Panc1 (cell line): ENCODE measurements around the gene XIAP. TPM values are rescaled to one million over a fixed set of nuclear protein-coding genes. Genes with fewer than 3 reads are reported as not detected.
"Not testable (repeated sequence)": the region's sequence is repeated elsewhere in the genome, so short reads cannot be mapped to it uniquely, and the experiment has no call there.

ENCODE experiments used
- ATAC-seq: fragments of 200-7000 bp; cut with Tn5 transposase; 2 replicates; pipeline ENCODE4 v1.9.1; 2020; ENCODE audit warnings: mild to moderate bottlenecking, moderate library complexity
- BruUV-seq: library from RNA; stranded (reverse); fragments of 400-500 nt; replicated peaks from 2 replicates; lab custom pipeline; 2021; lab: Mats Ljungman, UMichigan
- CTCF ChIA-PET: fragments of 300-600 bp; sonication (Branson Sonifier 250); formaldehyde crosslinking; loops from one replicate; lab custom pipeline; 2022; ENCODE audit warnings: antibody characterized with exemption; lab: Charles Lee
- POLR2A ChIA-PET: fragments of 300-600 bp; sonication (Branson Sonifier 250); formaldehyde crosslinking; loops from one replicate; lab custom pipeline; 2022; ENCODE audit warnings: antibody characterized with exemption; lab: Charles Lee
- DNase-seq: peaks from one replicate; pipeline ENCODE4 v3.0.0-alpha.2; 2010; ENCODE audit warnings: low read depth, low spot score
- H3K27ac ChIP-seq: 2 replicates; pipeline ENCODE4 v1.5.1; 2011; ENCODE audit warnings: mild to moderate bottlenecking, low read length, inconsistent platforms
- H3K27me3 ChIP-seq: fragments of 200-500 bp; sonication (Bioruptor generic); 2 replicates; pipeline ENCODE4 v1.6.0; 2014; ENCODE audit warnings: low read length, inconsistent platforms; ENCODE audit not compliant: control insufficient read depth, insufficient read depth
- H3K36me3 ChIP-seq: fragments of 200-500 bp; sonication (Bioruptor generic); 2 replicates; pipeline ENCODE4 v1.5.1; 2014; ENCODE audit warnings: inconsistent platforms, mild to moderate bottlenecking, low read length, moderate library complexity; ENCODE audit not compliant: control insufficient read depth, insufficient read depth
- H3K4me1 ChIP-seq: 2 replicates; pipeline ENCODE4 v1.5.1; 2011; ENCODE audit warnings: inconsistent platforms, mild to moderate bottlenecking, low read length, moderate library complexity; ENCODE audit not compliant: control insufficient read depth, insufficient read depth
- H3K4me3 ChIP-seq, 2 experiments: 2 replicates each; pipeline ENCODE4 v1.5.1; 2011 to 2012; ENCODE audit warnings: low read depth in 2 of 2, low read length in 2 of 2, mild to moderate bottlenecking in 2 of 2, inconsistent platforms in 1 of 2, moderate library complexity in 1 of 2
- H3K9me3 ChIP-seq: fragments of 200-500 bp; sonication (Bioruptor generic); 2 replicates; pipeline ENCODE4 v1.5.1; 2014; ENCODE audit warnings: low read depth, mild to moderate bottlenecking, inconsistent platforms, low read length, moderate library complexity; ENCODE audit not compliant: control insufficient read depth, insufficient read depth
- POLR2AphosphoS5 ChIP-seq: IDR thresholded peaks from 2 replicates; pipeline ENCODE4 v1.6.1; 2012; ENCODE audit warnings: mild to moderate bottlenecking, low read depth, low read length, moderate library complexity
- SIN3A ChIP-seq: IDR thresholded peaks from 2 replicates; pipeline ENCODE4 v1.6.1; 2012; ENCODE audit warnings: low read depth, mild to moderate bottlenecking, low read length, moderate library complexity, borderline replicate concordance; ENCODE audit not compliant: insufficient read depth
- TCF7L2 ChIP-seq: IDR thresholded peaks from 2 replicates; pipeline ENCODE4 v1.6.1; 2011; ENCODE audit warnings: mild to moderate bottlenecking, low read depth, low read length, inconsistent platforms
- in situ Hi-C: cut with HindIII; loops from 2 replicates; pipeline ENCODE4 v1.10.0; 2016; ENCODE audit warnings: low sequenced_read_pairs, low pct_unique_long_range_greater_than_20kb
- intact Hi-C: fragments of 100-400 bp; cut with micrococcal nuclease; formaldehyde crosslinking; loops from one replicate; pipeline ENCODE4 v1.10.0; 2022; ENCODE audit not compliant: unreplicated experiment
- total RNA-seq: library from RNA; stranded (reverse); gene quantifications from one replicate; pipeline ENCODE4 v1.2.1, GENCODE V29; 2021; ENCODE audit not compliant: unreplicated experiment
- TF ChIP-seq, protein P1 (sequence below), 2 experiments: IDR thresholded peaks; 2 replicates each; pipeline ENCODE4 v1.6.1; 2011 to 2012; ENCODE audit warnings: low read depth in 2 of 2, control low read depth in 1 of 2, low read length in 1 of 2, mild to moderate bottlenecking in 1 of 2, moderate library complexity in 1 of 2; ENCODE audit not compliant: insufficient read depth in 1 of 2
- TF ChIP-seq, protein P2 (sequence below): fragments of 450-650 bp; IDR thresholded peaks from 2 replicates; pipeline ENCODE4 v1.5.1; 2017; ENCODE audit warnings: mild to moderate bottlenecking

The XIAP gene
- total RNA-seq, 1 experiment from 2014 or later = 73.7 TPM

DNA sequence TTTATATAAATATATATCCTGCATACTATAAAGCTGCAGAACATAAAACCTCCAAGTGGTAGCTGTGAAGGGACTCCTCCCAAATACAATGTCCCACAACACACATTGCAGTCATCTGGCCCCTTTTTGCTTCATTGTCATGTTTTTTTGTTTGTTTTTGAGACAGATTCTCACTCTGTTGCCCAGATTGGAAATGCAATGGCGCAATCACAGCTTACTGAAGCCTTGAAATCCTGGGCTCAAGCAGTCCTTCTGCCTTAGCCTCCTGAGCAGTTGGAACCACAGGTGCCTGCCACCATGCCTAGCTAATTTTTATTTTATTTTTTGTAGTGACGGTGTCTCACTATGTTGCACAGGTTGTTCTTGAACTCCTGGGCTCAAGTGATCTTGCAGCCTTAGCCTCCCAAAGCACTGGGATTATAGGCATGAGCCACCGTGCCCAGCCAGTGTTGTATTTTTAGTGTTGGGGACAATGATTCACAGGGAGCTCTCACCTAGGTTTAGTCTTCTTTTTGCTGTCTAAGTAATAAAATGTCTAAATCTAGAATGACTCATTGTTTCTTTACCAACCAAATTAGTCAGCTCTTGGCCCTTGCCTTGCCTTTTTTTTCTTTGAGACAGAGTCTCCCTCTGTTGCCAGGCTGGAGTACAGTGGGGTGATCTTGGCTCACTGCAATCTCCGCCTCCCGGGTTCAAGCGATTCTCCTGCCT is 24.0 kb upstream of the XIAP start:
- intact Hi-C loops = no loop called here
- in situ Hi-C loops = no loop called here
- DNase-seq (no peak), ATAC-seq (peak; percentile 84)
- no peaks in the 10 kb centered on the region for H3K36me3 ChIP-seq
- H3K4me3 ChIP-seq = no peak overlapping the region
- BruUV-seq = no TSS peak
- peaks cover 9% of the 10 kb centered on the region; the same call in 1 of the 2 replicates for H3K4me1 ChIP-seq
- ChIA-PET POLR2A (no interaction called here), CTCF (interaction anchor here (1.0 kb wide), 2 partner anchors 55 to 141 kb away, joined by 3 read pairs; no protein-coding TSS in a partner anchor)
- no peaks in the 10 kb centered on the region for H3K27me3 ChIP-seq
- no peaks in the 10 kb centered on the region for H3K9me3 ChIP-seq
- TF ChIP-seq, protein P1, sequence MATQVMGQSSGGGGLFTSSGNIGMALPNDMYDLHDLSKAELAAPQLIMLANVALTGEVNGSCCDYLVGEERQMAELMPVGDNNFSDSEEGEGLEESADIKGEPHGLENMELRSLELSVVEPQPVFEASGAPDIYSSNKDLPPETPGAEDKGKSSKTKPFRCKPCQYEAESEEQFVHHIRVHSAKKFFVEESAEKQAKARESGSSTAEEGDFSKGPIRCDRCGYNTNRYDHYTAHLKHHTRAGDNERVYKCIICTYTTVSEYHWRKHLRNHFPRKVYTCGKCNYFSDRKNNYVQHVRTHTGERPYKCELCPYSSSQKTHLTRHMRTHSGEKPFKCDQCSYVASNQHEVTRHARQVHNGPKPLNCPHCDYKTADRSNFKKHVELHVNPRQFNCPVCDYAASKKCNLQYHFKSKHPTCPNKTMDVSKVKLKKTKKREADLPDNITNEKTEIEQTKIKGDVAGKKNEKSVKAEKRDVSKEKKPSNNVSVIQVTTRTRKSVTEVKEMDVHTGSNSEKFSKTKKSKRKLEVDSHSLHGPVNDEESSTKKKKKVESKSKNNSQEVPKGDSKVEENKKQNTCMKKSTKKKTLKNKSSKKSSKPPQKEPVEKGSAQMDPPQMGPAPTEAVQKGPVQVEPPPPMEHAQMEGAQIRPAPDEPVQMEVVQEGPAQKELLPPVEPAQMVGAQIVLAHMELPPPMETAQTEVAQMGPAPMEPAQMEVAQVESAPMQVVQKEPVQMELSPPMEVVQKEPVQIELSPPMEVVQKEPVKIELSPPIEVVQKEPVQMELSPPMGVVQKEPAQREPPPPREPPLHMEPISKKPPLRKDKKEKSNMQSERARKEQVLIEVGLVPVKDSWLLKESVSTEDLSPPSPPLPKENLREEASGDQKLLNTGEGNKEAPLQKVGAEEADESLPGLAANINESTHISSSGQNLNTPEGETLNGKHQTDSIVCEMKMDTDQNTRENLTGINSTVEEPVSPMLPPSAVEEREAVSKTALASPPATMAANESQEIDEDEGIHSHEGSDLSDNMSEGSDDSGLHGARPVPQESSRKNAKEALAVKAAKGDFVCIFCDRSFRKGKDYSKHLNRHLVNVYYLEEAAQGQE (IDR thresholded peaks at IDR 0.05; ENCODE audit: insufficient read depth in 1 of 2, low read depth in 2 of 2, low read length in 1 of 2) = no peak
- TF ChIP-seq, protein P2, sequence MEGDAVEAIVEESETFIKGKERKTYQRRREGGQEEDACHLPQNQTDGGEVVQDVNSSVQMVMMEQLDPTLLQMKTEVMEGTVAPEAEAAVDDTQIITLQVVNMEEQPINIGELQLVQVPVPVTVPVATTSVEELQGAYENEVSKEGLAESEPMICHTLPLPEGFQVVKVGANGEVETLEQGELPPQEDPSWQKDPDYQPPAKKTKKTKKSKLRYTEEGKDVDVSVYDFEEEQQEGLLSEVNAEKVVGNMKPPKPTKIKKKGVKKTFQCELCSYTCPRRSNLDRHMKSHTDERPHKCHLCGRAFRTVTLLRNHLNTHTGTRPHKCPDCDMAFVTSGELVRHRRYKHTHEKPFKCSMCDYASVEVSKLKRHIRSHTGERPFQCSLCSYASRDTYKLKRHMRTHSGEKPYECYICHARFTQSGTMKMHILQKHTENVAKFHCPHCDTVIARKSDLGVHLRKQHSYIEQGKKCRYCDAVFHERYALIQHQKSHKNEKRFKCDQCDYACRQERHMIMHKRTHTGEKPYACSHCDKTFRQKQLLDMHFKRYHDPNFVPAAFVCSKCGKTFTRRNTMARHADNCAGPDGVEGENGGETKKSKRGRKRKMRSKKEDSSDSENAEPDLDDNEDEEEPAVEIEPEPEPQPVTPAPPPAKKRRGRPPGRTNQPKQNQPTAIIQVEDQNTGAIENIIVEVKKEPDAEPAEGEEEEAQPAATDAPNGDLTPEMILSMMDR = no peak
- TF ChIP-seq TCF7L2 (no peak), POLR2AphosphoS5 (no peak), SIN3A (no peak)
- H3K27ac ChIP-seq = no peak overlapping the region

DNA sequence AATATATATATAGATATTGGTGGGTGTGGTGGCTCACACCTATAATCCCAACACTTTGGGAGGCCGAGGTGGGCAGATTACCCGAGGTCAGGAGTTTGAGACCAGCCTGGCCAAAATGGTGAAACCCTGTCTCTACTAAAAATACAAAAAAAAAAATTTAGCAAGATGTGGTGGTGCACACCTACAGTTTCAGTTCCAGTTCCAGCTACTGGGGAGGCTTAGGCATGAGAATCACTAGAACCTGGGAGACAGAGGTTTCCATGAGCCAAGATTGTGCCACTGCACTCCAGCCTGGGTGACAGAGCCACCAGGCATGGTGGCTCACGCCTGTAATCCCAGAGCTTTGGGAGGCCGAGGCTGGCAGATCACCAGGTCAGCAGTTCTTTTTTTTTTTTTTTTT is 14.7 kb upstream of the XIAP start:
- CTCF ChIA-PET, intact Hi-C loops, POLR2A ChIA-PET: not testable (repeated sequence)

DNA sequence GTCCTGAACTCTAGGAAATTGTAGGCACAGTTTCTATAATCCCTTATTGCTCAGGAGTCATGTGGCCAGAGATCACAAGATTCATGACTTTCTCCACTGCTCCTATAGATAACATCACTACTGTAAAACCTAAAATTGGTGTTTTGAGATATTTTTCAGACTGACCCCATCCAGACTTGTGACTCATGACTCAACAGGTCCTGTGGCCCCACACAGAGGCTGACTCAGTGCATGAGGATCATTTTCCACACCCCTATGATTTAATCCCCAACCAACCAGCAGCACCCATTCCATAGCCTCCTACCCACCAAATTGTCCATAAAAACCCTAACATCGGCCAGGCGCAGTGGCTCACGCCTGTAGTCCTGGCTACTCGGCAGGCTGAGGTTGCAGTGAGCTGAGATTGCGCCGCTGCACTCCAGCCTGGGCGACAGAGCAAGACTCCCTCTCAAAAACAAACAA is 13.2 kb upstream of the XIAP start:
- Histone ChIP-seq H3K9me3 (no peaks in the 10 kb centered on the region), H3K4me1 (no peaks in the 10 kb centered on the region), H3K27ac (no peak overlapping the region), H3K36me3 (no peaks in the 10 kb centered on the region), H3K4me3 (no peak overlapping the region), H3K27me3 (no peaks in the 10 kb centered on the region)
- TF ChIP-seq, protein P1 (IDR thresholded peaks at IDR 0.05; ENCODE audit: insufficient read depth in 1 of 2, low read depth in 2 of 2, low read length in 1 of 2) = no peak
- TF ChIP-seq, protein P2 = no peak
- TF ChIP-seq SIN3A (no peak), POLR2AphosphoS5 (no peak), TCF7L2 (no peak)
- CTCF ChIA-PET = no interaction called here
- in situ Hi-C loops = no loop called here
- no TSS peak for BruUV-seq
- peak; percentile 76 for DNase-seq
- POLR2A ChIA-PET = no interaction called here
- ATAC-seq = peak; percentile 72
- intact Hi-C loops = no loop called here

More for the DNA sequence above, 14.7 kb upstream of the XIAP start:
- BruUV-seq, H3K4me3 ChIP-seq, in situ Hi-C loops, H3K4me1 ChIP-seq, DNase-seq, H3K9me3 ChIP-seq, ATAC-seq, H3K36me3 ChIP-seq, H3K27ac ChIP-seq, H3K27me3 ChIP-seq: not testable (repeated sequence)
